HG02870 (cell line): ENCODE measurements around the gene SNX10.
A peak's percentile ranks its signal among the peaks of the same experiment; 100 is the strongest.
"Not testable (repeated sequence)": the region's sequence is repeated elsewhere in the genome, so short reads cannot be mapped to it uniquely, and the experiment has no call there.

Experiments
- ATAC-seq: cut with Tn5 transposase; IDR thresholded peaks from one replicate; pipeline ENCODE4 v1.9.1; 2021; ENCODE audit warnings: mild to moderate bottlenecking, moderate library complexity; ENCODE audit not compliant: unreplicated experiment

The SNX10 gene, protein sequence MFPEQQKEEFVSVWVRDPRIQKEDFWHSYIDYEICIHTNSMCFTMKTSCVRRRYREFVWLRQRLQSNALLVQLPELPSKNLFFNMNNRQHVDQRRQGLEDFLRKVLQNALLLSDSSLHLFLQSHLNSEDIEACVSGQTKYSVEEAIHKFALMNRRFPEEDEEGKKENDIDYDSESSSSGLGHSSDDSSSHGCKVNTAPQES

DNA sequence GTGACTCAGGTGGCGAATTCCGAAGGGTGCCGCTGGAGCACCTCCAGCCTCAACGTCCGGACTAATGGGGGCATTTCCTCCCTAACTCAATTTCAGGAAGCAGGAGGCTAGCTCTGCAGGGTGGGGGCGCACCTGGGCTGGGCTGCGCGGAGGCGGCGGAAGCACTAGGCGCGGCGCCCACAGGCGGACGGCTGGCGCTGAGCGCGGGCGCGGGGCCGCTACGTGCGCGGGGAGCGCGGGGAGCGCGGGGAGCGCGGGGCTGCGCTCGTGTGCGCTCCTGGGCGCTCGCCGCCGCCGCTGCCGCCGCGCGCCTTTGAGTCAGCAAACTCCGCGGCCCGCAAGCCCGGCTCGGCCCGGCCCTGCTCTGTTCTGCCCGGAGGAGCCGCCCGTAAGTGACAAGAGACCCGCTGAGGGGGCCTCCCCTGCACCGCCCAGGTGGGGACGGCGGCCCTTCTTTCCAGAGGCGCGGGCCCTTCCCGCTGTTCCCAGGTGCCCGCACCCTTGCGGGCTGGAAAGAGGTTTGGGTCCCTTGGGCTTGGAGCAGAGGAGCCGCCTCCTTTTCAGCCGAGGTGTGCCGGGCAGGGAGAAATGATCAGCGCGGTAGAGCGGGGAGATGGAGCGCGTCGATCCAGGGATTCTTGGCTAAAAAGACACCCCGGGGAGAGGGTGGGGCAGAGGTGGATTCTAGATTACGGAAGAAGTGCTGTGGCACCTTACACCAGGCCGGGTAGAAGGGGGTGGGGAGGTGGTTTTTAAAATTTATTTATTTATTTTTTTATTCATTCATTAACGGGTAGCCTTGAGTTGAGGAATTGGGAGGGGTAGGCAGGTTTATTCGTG, at the start of gene SNX10:
Gene SNX10, plus strand, starts transcription at position 164 of the 840 bp plus-strand sequence. CDS start 54,581 bp downstream, outside the sequence.
- ATAC-seq, result peak; percentile 52

DNA sequence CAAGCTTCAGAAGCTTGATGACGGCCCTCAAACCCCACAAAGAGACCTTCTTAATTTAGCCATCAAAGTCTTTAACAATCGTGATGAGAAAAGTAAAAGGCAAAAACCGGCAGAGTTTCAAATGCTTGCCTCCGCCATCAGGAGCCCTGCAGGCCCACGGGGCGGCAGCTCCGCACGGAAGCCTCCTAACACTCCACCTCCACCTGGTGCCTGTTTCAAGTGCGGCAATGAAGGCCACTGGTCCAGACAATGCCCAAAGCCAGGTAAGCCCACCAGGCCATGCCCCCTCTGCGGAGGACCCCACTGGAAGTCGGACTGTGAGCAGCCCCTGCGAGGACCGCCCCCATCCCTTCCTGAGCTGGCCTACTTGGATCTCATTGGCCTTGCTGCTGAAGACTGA, 46.5 kb upstream of the SNX10 start:
- ATAC-seq, result no peak

DNA sequence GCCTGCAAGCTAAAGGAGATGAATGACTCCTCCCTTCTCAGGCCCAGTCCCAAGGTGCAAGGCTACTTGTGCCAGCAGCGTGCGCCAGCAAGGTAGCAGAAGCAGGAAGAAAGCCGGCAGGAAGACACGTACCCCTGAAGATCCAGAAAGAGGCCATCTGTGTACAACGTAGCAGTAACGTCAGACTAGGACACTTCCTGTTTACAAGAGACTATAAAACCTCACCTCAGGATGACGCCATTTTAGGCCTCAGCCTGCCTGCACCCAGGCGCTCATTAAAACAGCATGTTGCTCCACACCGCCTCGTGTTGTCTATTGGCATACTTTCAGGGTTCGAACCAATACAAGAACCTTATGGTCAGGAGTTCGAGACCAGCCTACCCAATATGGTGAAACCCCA, 41.4 kb upstream of the SNX10 start:
- no peak for ATAC-seq

DNA sequence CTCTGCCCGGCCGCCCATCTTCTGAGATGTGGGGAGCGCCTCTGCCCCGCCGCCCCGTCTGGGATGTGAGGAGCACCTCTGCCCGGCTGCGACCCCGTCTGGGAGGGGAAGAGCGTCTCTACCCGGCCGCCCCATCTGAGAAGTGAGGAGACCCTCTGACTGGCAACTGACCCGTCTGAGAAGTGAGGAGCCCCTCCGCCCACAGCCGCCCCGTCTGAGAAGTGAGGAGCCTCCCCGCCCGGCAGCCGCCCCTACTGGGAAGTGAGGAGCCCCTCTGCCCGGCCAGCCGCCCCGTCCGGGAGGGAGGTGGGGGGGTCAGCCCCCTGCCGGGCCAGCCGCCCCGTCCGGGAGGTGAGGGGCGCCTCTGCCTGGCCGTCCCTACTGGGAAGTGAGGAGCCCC, 29.8 kb upstream of the SNX10 start:
- not testable (repeated sequence) for ATAC-seq

DNA sequence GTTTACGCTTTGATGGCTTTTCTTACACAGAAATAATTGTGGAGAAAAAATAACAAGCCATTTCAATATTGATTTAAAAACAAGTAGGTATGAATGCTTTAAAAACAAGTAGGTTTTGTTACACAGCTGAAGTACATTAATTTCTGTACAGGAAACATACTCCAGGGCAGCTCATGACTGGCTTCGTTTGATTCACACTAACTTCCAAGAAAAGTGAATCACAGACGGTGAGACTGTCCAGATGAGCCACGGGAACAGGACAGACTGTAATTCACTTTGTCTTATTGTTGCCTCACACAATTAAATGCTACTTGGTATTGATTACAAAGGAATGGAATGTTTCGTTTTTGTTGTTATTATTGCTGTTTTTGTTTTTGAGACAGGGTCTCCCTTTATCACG, 26.6 kb upstream of the SNX10 start:
- no peak for ATAC-seq

DNA sequence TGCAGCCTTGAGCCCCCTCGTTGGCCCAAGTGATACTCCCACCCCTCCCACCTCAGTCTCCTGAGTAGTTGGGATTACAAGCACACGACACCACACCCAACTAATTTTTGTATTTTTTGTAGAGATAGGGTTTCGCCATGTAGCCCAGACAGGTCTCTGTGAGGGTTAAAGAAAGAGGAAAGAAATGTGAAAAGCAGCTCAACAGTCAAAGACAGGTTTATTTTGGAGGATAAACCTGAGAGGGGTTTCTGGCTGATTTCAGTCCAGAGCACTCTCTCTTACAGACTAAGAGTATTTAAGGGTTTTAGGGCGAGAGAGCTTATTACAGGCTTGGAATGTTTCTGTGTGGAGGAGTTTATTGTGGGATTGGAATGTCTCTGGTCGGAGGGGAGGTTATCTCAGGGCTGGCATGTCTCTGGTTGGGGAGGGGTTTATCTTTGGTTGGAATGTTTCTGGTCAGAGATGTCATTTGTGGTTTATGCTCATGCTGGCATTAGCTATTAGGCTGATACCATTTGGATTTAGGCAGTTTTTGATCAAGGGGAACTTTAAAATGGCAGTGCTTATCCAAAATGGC, 26.1 kb upstream of the SNX10 start:
- ATAC-seq, result no peak

DNA sequence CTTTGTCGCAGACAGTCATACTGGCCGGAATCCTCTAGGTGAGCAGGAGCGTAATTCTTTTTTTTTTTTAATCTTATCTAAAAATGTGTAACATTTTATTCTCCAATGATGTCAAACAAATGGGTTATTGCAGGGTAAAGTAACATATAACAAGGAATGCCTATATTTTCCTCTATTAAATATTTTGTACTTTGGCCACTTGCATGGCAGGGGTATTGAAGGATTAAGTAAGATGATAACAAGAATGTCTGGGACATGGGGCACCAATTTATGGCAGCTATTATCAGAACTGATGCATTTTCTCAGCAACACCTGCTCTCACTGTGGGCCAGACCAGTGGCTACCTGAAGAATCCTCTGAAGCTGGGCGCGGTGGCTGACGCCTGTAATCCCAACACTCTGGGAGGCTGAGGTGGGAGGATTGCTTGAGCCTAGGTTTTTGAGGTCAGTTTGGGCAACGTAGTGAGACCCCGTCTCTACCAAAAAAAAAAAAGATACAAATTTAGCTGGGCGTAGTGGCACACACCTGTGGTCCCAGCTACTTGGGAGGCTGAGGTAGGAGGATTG, 24.0 kb upstream of the SNX10 start:
- ATAC-seq, result no peak

DNA sequence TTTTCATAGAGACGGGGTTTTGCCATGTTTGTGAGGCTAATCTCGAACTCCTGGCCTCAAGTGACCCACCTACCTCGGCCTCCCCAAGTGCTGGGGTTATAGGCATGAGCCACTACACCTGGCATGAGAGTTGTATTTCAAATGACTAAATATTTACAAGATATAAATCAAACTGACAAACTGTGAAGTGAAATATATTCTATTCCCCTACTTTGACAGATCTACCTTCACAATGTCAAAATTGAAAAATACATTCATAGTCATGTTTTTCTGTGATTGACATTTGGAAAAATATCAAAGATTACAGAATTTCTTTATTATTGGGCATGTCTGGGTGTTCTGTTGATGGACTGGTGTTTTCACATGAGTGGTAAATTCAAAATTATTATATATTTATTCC, 16.4 kb upstream of the SNX10 start:
- no peak for ATAC-seq

DNA sequence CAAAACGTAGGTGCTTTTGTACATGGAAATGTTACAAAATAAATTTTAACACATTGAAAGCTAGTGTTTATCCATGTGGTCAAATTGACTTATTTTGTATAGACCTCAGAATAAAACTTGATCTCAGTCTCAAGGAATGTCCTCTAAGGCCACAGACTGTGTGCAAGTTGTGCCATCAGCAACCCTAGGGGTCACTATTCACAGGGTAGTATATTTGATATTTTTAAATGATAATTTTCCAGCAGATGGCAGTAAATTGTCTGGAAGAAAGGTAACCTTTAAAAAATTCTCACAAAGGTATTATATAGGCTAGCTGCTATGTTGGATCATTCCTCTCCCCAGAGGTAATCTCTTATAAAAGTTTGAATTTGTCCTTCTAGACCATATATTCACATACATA, 12.9 kb upstream of the SNX10 start:
- ATAC-seq, result no peak

DNA sequence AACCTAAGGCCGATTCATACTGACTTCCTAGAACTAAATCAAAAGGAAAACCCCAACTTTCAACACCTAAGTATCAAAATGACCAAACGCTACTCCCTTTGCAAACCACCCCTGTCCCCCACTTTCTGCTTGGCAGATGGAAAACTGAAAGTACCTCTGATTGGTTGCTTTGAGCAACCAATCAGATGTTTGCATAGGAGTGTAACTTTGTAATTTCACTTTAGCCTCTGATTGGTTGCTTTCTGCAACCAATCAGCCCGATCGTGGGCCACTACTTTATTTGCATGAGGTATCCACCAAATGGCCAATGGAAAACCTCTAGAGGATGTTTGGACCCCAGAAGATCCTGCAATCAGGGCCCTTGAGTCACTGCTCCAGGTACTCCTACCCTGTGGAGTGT, 12.3 kb upstream of the SNX10 start:
- no peak for ATAC-seq

DNA sequence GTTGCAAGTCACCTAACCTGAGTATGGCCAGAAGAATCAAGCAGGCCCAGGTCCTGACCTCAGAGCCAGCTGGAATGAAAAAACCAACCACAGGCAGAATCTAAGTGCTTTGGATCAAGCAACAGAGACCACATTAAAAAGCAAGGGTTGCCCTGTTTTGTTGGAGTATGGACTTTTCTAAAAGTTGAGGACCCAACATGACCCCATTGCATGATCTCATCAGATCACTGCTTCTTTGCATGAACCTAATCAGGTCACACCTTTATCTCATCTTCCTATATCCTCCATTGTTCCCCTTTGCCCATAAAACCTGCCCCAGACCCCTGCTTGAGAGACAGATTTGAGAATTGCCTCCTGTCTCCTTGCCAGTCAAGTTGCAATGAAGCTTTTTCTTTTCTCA, 11.6 kb upstream of the SNX10 start:
- no peak for ATAC-seq

DNA sequence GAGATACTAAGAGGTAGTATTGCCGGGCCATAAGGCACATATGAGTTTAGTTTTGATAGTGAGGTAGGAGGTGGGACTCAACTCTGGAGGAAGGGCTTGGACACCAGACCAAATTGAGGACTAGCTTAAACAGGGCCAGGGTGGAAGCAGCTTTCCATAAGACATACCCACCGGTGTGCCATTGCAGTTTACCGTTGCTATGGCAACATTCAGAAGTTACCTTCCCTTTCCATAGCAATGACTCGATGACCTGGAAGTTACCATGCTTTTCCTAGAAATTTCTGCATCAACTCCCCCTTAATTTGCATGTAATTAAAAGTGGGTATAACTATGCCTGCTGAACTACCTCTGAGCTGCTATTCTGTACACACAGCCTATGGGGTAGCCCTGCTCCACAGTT, 10.9 kb upstream of the SNX10 start:
- no peak for ATAC-seq

DNA sequence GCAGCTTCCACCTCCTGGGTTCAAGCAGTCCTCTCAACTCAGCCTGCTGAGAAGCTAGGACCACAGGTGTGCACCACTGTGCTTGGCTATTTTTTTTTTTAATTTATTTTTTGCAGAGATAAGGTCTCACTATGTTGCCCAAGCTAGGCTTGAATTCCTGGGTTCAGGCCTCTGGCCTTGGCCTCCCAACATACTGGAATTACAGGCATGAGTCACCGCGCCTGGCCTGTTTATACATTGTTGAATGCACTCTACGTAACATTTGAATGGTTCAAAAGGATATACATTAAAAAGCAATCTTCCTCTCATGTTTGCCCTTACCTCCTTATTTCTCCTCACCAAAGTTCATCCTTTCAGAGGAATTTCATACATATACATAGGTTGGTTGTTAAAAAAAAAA, 7.2 kb upstream of the SNX10 start:
- no peak for ATAC-seq

DNA sequence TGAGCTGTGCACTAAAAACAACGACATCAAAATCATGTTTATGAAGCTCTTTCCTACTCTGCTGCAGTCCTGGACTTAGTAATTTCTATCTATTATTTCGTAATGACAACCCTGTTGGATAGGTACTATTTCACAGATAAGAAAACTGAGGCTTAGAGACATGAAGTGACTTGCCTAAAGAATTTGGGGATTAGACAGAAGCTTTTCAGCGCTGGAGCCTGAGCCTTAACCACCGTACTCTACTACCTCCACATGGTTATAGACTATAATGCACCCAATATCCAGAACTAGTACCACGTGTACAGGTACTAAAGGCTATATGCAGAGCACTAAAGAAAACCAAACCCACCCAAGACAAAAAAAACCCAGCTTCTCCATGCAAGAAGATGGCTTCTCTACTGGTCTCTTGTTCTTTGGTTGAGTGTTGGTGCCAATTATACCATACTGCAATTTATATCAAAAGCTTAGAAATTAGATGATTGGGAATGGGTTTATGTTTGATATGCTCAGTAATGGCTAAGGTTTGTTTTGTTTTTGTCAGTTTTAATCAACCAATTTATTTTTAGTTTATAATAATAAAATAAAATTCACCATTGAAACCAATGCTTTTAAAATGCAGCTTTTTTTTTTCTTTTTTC, 6.5 kb upstream of the SNX10 start:
- no peak for ATAC-seq

DNA sequence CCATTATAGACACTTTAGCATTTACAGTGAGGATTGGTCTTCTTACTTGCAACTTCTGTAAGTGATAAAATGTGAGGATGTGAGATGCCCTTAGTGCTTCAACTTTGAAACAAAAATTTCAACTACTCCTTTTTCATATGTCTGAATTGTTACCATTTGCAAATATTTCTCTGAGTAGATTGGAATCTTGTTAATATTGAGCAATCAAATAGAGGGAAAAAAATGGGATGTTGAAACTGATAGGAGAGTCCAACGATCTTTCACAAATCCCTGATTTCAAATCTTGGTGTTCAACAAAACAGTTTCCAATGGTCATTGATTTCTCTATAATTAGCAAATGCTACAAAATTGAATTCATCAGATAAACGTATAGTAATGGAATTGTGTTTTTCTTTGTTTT, 5.5 kb upstream of the SNX10 start:
- ATAC-seq, result no peak

DNA sequence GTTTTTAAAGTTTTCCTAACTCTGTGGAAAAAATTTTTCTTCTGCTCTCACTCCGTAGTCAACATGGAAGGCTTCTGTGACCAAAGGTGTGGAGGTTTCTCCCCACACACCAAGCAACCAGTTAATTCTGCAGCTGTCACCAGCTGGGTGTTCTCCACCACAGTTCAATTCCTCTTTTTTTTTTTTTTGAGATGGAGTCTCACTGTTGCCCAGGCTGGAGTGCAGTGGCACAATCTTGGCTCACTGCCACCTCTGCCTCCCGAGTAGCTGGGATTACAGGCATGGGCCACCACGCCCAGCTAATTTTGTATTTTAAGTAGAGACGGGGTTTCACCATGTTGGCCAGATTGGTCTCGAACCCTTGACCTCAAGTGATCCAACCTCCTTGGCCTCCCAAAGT, 3.5 kb upstream of the SNX10 start:
- not testable (repeated sequence) for ATAC-seq

DNA sequence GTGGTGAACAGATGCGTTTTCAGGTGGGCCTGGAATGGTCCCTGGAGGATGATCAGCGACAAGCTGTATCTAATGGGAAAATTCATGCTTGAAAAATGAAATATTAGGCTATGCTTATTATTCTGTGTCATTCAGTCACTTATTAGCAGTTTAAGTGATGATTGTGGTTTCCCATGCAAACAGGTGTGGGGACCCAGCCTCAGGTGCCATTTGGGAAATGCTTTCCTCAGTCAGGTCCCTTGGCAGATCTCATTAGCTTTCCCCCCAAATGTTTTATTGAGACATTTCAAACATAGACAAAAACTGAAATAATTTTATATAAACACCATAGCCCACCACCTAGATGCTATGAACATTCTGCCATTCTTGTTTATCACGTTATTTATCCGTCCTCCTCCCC, 411 bp upstream of the SNX10 start:
- ATAC-seq, result no peak

DNA sequence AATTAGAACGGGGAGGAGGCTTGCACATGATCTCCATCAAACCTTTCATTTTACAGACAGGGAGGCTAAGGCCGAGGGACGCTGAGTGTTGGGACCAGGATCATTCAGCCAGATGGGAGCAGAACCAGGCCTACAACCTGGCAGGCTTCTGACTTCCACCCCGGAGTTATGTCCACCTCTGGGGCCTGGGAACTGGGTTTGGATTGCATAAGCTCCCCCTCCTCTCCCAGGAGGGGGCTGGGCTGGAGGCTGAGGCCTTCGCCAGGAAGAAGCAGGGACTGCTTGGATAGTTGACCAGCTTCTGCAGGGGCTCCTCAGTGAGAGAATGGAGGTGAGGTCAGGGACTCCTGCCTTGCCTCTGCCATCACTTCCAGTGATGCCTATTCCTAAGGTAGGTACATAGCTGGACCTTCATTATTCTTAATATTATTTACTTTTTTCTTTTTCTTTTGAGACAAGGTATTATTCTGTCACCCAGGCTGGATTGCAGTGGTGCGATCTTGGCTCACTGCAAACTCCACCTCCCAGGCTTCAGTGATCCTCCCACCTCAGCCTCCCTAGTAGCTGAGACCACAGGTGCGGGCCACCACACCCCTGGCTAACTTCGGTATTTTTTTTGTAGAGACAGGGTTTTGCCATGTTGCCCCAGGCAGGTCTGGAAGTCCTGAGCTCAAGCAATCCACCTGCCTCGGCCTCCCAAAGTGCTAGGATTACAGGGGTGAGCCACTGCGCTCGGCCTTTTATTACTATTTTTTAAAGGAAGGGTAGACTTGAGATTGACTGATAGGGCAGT, 1.3 kb downstream of the SNX10 start:
- ATAC-seq, result no peak

DNA sequence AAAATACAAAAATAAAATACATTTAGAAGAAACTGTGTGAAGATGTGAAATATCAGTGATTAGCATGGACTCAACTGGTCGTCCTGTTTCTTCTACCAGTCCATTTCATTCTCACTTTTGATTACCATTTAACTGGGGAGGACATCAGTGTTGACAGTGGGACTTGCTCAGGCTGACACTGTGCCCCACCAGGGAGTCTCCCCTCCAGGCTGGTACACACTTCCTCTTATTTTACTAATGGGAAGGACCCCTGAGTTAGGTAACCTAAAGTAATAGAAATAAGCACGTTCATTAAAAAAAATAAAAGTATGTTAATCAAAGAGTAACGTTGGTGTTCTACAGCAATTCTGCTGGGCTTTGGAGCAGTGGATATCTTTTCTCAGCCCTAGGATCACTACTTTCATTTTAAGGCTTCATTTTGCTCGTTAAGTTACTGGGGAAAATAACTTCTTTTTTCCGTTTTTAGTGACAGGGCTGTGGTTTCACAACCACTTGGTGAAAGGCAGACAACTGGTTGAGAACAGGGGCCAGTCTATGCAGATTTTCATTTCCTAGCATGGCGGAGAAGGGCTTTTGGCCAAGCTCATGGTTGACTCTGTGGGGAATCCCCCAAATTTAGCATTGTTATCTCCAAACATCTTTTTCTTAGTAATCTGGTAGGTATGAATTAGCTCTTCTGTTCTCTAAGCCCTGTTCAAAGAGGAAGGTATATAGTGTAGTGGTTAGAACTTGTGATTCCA, 2.1 kb downstream of the SNX10 start:
- ATAC-seq, result peak; percentile 83

DNA sequence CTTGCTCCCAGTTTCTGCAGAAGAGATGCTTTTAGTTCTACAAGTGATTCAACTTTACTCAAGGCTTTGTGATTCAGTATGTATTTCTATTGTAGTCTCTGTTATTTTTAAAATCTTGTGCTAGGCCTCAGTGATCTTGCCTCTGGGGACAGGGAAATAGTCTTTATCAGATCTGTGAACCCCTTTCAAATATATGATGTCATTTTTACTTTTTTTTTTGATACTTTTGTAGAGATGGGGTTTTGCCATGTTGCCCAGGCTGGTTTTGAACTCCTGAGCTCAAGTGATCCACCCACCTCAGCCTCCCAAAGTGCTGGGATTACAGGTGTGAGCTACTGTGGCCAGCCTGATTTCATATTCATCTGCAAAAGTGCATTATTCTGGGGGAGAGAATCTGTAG, 3.4 kb downstream of the SNX10 start:
- ATAC-seq, result no peak
